Adrenal gland (tissue), 5 donors: ENCODE results near the gene SLC35E2B.
"Not testable (repeated sequence)": the region's sequence is repeated elsewhere in the genome, so short reads cannot be mapped to it uniquely, and the experiment has no call there.

Experiments
- CTCF ChIP-seq, 6 experiments: fragments of 450-650 bp in 4 of 6; fragments of 200-600 bp in 2 of 6; sonication (generic) in 1 of 6; IDR thresholded peaks; 1 replicate in 5 of 6; 2 replicates in 1 of 6; pipeline versions ENCODE4 v1.5.1 to v1.8.0; 2016 to 2021; ENCODE audit warnings: antibody characterized with exemption in 6 of 6, mild to moderate bottlenecking in 2 of 6, moderate library complexity in 1 of 6
- POLR2A ChIP-seq, 2 donors: fragments of 450-650 bp; IDR thresholded peaks; one replicate each; pipeline ENCODE4 v1.6.1; 2017; ENCODE audit warnings: antibody characterized with exemption in 2 of 2, mild to moderate bottlenecking in 2 of 2, moderate library complexity in 1 of 2
- donor health status: DM: no; HTN: no; CAD: no.

- TF ChIP-seq CTCF, POLR2A (IDR thresholded peaks at IDR 0.05): not testable (repeated sequence)
Measured at GRCh38 chr1:1704284-1704957, 11.8 kb upstream of the SLC35E2B start.
